GM21825 (cell line): Measurements from ENCODE around the gene PPFIBP1.
"Not testable (repeated sequence)": the region's sequence is repeated elsewhere in the genome, so short reads cannot be mapped to it uniquely, and the experiment has no call there.

Source experiments
- ATAC-seq: cut with Tn5 transposase; IDR thresholded peaks from one replicate; pipeline ENCODE4 v1.9.1; 2021; ENCODE audit warnings: mild to moderate bottlenecking, moderate library complexity; ENCODE audit not compliant: unreplicated experiment

The PPFIBP1 gene

GRCh38 chr12:27541031-27541719, 17.2 kb downstream of the PPFIBP1 start:
- no peak for ATAC-seq

GRCh38 chr12:27542628-27543027, 18.6 kb downstream of the PPFIBP1 start:
- ATAC-seq: no peak

GRCh38 chr12:27544858-27545257, 20.9 kb downstream of the PPFIBP1 start:
- not testable (repeated sequence) for ATAC-seq

GRCh38 chr12:27545665-27546064, 21.7 kb downstream of the PPFIBP1 start:
- no peak for ATAC-seq

- ATAC-seq: no peak
Observed at GRCh38 chr12:27547592-27547991, 23.6 kb downstream of the PPFIBP1 start.

- ATAC-seq: no peak
Observed at GRCh38 chr12:27548301-27549199, 24.5 kb downstream of the PPFIBP1 start.

- no peak for ATAC-seq
Observed at GRCh38 chr12:27549236-27549800, 25.3 kb downstream of the PPFIBP1 start.

GRCh38 chr12:27549801-27550652, 26.0 kb downstream of the PPFIBP1 start:
- ATAC-seq: no peak

- ATAC-seq: no peak
Observed at GRCh38 chr12:27550653-27550975, 26.6 kb downstream of the PPFIBP1 start.

GRCh38 chr12:27551172-27551840, 27.3 kb downstream of the PPFIBP1 start:
- ATAC-seq: no peak

- no peak for ATAC-seq
Observed at GRCh38 chr12:27552235-27552634, 28.2 kb downstream of the PPFIBP1 start.

- ATAC-seq: no peak
Observed at GRCh38 chr12:27552886-27553560, 29.0 kb downstream of the PPFIBP1 start.

- ATAC-seq: no peak
Observed at GRCh38 chr12:27553941-27554340, 29.9 kb downstream of the PPFIBP1 start.

- ATAC-seq: no peak
Observed at GRCh38 chr12:27554421-27555186, 30.6 kb downstream of the PPFIBP1 start.

GRCh38 chr12:27555361-27555760, 31.4 kb downstream of the PPFIBP1 start:
- no peak for ATAC-seq

GRCh38 chr12:27555925-27556778, 32.1 kb downstream of the PPFIBP1 start:
- ATAC-seq: no peak

- ATAC-seq: no peak
Observed at GRCh38 chr12:27560126-27560525, 36.1 kb downstream of the PPFIBP1 start.
